HG03442 (cell line): ENCODE measurements around the gene AIP.
A peak's percentile ranks its signal among the peaks of the same experiment; 100 is the strongest.
"Not testable (repeated sequence)": the region's sequence is repeated elsewhere in the genome, so short reads cannot be mapped to it uniquely, and the experiment has no call there.

ENCODE experiments used
- ATAC-seq: cut with Tn5 transposase; IDR thresholded peaks from one replicate; pipeline ENCODE4 v1.9.1; 2021; ENCODE audit warnings: mild to moderate bottlenecking, moderate library complexity; ENCODE audit not compliant: unreplicated experiment

The AIP gene

DNA sequence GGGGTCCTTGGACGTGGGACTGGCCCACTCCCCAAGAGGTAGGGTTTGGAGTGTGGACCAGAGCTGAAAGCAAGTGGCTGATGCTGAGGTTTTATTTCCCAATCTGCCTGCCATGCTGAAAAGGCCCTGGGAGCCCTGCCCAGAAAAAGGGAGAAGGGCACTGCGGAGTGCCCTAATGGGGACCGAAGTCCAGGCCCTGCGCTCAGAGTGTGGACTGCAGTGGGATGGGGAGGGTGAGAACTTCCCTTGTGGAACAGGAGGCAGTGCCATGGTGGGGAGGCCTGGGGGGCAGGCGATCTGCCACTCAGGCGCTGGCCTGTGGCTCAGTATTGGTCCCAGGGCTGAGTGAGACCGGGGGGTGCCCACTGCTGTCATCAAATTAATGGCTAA is 34.6 kb upstream of the AIP start:
- no peak for ATAC-seq

GRCh38 chr11:67449116-67449844 is 33.5 kb upstream of the AIP start:
- ATAC-seq = no peak

DNA sequence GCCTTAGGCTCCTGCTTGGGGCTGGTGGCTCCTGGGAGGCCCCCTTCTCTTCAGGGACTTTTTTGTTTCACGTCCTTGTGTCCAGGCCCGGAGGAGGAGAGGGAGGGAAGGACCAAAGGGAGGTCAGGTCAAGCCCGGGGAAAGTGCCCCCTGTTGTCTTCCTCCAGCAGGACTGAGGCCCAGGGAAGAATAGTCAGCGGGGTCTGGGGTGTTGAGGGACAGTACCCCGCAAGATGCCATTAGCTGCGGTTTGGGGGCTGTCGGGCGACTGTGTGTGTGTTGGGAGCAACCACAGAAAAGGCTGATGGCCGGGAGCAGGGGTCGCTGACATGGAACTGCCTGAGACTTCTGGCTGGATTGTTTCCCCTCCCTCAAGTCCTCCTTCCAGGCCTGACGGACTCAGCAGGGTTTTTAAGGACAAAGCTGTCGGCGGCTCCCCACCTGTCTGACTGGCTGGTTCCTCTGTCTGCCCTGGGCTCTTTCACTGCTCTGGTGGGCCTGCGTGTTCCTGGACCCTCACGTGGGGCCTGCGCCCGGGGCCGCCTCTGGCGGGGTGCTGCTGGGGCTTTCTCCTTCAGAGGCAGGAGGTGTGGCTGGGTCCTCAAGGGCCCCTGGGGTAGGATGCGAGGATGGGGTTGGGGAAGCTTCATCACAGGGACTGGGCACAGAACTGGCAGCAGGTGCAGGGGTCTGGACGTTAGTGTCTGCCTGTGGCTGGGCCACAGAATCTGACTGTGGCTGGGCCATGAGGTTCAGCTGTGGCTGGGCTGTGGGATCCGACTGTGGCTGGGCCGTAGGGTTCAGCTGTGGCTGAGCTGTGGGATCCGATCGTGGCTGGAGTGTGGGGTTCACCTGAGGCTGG is 31.8 kb upstream of the AIP start:
- ATAC-seq = no peak

DNA sequence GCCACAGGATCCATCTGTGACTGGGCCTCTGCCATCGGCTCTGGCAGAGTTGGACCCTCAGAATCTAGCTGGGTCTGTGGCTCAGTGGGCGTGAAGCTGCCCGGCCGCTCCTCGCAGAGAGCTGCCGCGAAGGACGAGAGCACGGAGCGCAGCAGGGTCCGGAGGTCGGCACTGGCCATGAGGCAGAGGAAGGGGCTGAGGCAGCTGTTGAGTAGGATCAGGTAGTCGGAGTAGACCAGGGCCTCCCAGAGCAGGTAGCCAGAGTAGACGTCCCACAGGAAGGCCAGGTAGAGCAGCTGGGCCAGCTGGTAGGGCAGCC is 31.2 kb upstream of the AIP start:
- no peak for ATAC-seq

GRCh38 chr11:67452141-67452952 is 30.5 kb upstream of the AIP start, which contains the start of gene GPR152:
Gene GPR152 (minus strand): TSS chr11:67452729. CDS start chr11:67452724, 5 bp downstream.
- no peak for ATAC-seq

DNA sequence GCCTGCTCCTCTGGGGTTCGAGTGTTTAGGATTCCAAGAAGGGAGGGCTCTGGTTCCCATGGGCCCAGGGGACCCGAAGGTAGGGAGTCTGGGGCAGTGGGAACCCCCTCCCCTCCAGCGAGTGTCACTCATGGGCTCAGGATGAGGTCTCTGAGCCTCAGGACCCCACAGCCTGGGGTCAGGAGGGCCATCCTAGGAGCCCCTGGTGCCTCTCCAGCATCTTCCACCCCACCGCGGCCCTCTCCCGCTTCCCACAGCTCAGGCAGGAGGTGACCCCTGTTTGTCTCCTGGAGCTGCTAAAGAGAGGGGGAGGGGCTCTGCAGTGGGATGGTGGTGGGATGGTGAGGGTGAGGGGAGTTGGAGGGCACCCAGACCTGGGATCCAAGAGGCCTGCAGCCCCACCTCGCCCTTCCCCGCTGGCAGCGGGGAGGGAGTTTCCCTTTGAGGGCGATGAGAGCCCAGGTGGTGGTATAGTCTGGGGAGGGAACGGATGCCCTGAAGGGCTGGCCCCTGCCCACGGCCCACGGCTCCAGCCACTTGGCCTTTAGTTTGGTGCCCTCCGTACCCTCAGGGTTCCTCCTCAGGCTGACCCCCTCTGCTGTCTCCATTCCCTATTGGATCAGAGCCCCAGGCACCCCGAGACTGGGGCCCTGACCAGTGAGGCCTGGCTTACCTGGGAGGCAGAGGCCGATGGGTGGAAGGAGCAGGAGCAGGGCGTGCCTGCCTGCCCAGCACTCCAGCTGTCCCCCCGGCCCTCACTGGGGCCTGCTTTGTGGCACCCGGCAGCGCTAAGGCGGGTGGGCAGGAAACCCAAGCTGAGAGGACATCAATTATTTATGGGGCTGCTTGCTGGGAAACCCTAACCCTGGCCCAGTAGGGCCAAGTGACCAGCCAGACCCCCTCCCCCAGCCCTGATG is 28.8 kb upstream of the AIP start:
- ATAC-seq = no peak

- no peak for ATAC-seq
These were observed 27.8 kb upstream of the AIP start, which contains the start of gene CABP4 for GRCh38 chr11:67455054-67455453. Gene CABP4 (plus strand): TSS chr11:67455354. CDS start chr11:67455424, 70 bp downstream.

- no peak for ATAC-seq
These were observed 26.6 kb upstream of the AIP start for GRCh38 chr11:67456068-67456705.

- ATAC-seq = no peak
These were observed 25.4 kb upstream of the AIP start for GRCh38 chr11:67457453-67457852.

DNA sequence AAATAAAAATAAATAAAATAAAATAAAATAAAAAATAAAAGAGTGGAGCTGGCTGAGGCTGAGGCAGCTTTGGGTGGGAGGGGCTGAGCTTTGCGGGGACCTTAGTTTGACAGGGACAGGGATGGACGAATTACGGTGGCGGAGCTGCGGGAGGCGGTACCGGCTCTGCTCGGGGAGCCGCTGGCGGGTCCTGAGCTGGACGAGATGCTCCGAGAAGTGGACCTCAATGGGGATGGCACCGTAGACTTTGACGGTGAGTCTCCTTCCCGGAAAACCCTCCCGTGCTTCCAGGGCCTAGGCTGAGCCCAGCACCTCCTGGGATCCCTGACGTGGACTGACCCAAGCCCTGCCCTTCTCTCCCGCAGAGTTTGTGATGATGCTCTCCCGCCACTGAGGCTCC is 24.6 kb upstream of the AIP start:
- ATAC-seq = no peak

GRCh38 chr11:67463186-67463585 is 19.6 kb upstream of the AIP start:
- no peak for ATAC-seq

DNA sequence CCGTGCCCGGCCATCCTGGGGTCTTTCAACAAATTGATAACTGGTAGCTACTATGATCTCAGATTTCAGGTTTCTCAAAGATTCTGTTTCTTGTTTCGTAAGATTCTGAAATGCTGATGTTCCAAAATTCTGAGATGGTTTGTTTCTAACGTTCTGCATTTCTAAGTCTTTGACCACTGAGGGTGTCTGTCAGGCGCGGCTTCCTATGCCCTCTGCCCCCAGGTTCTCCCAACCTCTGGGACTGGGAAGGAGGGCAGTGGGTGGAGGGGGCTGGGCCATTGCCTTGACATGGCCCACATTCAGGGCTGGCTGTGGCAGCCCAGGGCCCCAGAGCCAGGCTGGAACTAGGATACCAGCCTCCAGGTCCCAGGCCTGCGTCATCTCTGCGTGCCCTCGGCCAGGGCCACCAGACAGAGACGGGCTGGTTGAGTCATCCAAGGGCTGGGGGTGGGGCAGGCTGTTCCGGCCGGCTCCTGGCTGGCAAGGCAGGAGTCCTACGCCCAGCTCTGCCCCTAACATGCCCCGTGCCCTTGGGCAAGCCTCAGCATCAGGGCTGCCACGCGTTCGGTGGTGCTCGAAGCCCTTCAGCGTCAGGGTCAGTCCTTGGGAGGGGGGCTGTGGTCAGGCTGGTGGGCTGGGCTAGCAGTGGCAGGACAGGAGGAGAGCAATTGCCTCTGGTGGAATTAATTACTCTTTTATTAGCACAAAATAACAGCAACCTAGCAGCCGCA is 19.0 kb upstream of the AIP start:
- no peak for ATAC-seq

DNA sequence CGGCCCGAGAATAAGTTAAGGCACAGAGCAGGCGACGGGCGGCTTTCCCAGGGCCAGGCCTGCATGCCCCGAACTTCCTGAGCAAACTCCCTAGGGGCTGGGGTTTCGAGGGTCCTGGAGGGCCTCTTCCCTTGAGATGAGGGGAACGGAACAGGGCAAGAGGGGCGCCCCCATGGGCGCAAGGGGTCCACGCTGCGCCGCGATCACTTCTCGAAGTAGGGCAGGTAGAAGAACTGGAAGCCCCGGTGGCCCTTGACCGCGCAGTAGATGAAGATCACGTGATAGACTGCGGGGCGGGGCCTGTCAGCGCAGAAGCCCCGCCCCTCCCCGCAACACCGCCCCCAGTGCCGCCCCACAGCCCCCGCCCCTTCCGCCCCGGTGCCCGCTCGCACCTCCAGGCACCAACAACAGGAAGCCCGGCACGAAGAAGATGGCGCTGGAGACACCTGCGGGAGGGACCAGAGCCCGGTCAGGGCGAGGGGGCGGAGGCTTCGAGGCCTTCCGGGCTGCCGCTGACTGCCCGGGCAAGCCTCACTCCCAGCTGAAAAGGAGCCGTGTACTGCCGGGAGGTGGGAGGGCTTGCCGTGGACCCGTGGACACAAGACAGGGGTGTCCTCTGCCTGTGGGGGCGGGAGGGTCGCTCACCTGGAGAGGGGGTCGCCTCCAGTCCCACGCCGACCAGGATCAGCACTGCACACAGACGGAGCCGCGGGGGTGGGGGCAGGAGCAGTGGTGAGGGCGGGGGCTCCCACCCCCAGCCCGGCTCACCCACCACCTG is 18.2 kb upstream of the AIP start:
- peak; percentile 40 for ATAC-seq

DNA sequence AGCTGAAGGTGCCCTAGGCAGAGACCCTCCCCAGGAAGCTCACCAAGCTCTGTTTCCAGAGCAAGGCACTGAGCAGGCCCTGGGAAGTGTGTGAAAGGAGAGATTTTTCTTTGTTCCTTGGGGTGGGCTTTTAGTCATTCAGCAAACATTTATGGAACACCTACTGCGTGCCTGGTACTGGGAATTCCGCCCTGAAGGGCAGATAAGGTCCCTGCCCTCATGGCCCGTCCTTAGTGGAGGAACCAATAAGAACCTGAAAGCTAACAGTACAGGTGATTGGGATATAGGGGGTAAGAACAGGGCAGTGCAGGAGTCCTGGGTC is 17.7 kb upstream of the AIP start:
- no peak for ATAC-seq

GRCh38 chr11:67465530-67465929 is 17.3 kb upstream of the AIP start:
- ATAC-seq = not testable (repeated sequence)

DNA sequence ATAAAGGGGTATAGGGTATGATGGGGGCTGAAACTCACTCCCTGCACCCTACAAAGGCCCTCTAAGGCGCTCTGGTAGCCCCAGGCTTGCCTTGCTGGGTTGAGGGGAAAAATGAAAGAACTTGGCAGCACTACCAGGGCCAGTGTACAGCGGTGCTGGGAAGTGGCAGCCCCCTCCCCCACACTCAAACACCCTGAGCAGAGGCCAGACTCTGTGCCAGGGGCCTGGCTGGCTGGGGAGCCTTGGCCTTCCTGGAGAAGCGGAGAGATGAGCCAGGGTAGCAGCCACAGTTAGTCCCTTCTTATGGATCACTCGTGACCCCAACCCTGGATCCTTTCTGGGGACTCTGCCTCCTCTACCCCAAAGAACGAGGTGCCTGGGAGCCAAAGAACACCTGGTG is 16.5 kb upstream of the AIP start:
- ATAC-seq = no peak

- no peak for ATAC-seq
These were observed 15.7 kb upstream of the AIP start for GRCh38 chr11:67466962-67467771.

GRCh38 chr11:67468056-67468455 is 14.8 kb upstream of the AIP start:
- no peak for ATAC-seq
